ENCODE data around the gene CDKL2.

CDKL2 gene

DNA sequence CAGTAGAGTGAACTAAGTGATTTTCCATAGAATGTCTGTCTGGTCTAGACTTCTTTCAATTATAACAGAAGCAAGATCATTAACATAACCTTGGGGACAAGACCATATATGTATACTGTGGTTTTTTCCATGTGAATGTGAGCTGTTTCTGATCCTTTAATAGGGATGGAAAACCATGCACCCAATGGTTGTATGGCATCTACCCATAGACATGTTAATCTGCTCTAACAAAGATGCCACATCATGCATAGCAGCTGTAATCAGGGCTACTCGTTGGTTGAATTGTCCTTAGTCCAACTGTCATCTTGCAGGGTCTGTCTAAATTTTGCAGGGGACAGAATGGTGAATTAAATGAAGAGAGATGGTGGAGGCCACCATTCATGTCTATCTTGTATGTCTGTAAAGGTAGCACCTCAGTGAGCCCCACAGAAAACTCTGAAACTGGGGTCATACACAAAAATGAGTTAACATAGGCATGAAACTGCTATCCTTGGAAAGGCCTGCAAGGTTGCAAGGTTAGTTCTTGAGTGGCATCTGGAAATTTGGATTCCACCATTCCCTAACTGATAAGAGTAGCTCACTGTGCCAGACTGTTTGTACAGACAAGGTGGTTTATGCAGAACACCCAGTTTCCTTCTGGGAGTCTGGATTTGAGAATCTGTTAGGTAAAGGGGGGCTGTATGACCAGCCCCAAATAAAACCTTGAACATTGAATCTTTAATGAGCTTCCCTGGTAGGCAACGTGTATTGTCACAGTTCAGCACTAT, 99.6 kb downstream of the CDKL2 start:
- ChIA-PET CTCF (interaction anchor here (0.9 to 1.1 kb wide), 2 partner anchors 12 to 15 kb away, joined by 3 read pairs; no protein-coding TSS in a partner anchor), POLR2A (no interaction called here)
- no peak for DNase-seq (ENCODE audit: low read depth, low spot score)
- H3K4me3 ChIP-seq (ENCODE audit: low read depth, low read length) = no peak overlapping the region
- TF ChIP-seq, protein P1, sequence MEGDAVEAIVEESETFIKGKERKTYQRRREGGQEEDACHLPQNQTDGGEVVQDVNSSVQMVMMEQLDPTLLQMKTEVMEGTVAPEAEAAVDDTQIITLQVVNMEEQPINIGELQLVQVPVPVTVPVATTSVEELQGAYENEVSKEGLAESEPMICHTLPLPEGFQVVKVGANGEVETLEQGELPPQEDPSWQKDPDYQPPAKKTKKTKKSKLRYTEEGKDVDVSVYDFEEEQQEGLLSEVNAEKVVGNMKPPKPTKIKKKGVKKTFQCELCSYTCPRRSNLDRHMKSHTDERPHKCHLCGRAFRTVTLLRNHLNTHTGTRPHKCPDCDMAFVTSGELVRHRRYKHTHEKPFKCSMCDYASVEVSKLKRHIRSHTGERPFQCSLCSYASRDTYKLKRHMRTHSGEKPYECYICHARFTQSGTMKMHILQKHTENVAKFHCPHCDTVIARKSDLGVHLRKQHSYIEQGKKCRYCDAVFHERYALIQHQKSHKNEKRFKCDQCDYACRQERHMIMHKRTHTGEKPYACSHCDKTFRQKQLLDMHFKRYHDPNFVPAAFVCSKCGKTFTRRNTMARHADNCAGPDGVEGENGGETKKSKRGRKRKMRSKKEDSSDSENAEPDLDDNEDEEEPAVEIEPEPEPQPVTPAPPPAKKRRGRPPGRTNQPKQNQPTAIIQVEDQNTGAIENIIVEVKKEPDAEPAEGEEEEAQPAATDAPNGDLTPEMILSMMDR (IDR thresholded peaks at IDR 0.05; ENCODE audit: insufficient read depth, low read length, missing control alignments) = no peak

Data from AG04449 (cell line).